Activated naive CD8-positive, alpha-beta T cell treated with anti-CD3 and anti-CD28 coated beads, Interleukin-2, amount 50 U/mL, for 16 hours (primary cell): ENCODE data around the gene HOXC10.

Source experiments
- DNase-seq: peaks from one replicate; pipeline ENCODE4 v3.0.0-alpha.2; 2020; ENCODE audit warnings: low read depth, low spot score

HOXC10 gene

DNA sequence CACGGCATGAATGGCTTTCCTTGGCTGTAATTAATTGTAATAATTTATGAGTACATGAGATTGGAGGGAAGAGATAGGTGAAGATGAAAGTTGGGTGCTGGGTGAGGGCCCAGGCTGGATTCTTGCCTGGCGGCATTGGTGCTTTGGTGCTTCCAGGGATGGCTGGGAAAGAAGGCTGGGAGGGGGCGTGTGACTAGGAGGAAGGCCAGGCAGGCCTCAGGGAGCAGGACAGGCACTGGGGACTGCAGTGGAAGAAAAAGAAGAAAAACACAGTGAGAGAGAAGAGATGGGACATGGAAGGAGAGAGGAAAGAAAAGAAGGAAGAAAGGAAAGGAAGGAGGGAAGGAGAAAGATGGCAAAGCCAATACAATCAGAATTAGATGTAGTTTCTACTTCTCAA, 18.7 kb downstream of the HOXC10 start:
- DNase-seq: no peak

DNA sequence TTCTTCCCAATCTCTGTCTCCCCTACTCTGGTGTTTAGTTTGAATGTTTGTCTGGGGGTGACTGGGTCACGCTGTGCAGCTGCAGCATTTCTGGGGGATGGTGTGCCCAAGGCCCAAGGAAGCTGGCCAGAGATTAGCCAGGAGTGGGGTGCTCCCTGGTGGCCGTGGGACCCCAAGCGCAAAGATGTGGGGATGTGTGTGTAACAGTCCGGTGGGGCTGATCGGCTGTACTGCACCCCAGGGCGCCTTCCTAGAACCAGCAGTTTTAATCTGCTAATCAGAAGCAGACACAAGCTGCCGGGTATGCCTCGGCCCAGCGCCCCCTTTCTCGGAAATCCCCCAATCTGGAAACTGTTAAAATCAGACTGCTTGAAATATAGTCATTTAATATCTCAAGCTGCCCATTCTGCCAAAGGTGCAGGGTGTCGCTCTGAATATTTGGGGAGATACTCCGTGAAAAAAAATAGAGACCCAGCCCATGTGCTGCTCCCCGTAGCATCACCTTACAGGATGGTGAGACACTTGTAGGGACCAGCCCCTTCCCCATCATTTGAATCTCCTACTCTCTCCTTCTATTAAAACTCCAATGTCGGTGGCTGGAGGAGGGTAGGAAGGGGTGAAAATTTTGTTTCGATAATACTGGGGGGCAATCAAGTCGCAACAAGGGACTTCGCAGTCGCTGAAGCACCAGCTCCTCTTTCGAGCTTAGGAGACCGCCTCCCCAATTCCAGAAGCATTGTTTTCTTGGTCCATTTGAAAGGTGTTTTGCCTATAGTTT, 19.3 kb downstream of the HOXC10 start:
- DNase-seq: no peak

DNA sequence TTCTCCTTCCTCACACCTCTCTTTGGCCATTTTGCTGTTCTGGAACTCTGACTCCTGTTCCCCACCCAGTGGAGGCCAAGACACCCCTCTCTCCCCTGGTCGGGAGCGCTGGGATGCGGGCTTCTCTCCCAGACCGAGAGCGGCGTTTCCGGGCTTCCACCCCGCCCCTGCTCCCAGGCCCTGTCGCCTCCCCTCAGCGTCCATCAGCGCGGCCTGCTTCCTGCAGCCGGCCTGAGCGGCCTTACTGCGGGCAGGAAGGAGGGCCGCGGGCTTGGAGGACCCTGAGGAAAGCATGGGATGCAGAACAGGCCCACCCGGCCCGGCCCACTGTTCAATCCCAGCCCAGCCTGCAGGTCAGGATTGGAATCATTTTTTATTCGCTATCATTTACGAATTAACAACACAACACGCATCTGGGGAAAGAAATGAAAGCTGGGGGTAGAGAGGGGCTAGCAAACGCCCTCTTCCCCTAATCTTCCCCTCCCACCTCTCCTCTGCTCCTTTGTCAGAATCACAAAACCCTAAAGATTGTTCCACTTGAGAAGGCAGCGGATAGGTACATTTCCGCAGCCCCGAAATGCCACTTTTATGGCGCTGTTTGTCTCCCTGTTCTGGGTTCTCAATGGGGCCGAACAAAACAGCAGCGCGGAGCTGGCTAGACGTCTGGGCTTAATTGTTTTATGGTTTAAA, 20.0 kb downstream of the HOXC10 start:
- DNase-seq: no peak

DNA sequence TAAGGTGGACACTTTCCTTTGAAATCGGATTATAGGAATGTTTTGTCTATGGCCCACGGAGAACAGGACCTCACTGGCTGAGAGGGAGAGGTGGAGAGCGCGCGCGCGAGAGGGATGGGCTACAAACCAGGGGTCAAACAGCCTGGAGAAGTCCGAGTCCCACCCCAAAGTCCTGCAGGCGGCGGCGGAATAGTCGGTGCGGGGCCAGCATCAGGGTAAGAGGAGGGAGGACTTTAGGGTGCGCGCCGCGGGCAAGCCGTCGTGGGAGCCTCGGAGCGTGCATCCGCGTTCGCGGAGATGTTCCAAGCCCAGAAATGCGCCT, 20.5 kb downstream of the HOXC10 start:
- no peak for DNase-seq

DNA sequence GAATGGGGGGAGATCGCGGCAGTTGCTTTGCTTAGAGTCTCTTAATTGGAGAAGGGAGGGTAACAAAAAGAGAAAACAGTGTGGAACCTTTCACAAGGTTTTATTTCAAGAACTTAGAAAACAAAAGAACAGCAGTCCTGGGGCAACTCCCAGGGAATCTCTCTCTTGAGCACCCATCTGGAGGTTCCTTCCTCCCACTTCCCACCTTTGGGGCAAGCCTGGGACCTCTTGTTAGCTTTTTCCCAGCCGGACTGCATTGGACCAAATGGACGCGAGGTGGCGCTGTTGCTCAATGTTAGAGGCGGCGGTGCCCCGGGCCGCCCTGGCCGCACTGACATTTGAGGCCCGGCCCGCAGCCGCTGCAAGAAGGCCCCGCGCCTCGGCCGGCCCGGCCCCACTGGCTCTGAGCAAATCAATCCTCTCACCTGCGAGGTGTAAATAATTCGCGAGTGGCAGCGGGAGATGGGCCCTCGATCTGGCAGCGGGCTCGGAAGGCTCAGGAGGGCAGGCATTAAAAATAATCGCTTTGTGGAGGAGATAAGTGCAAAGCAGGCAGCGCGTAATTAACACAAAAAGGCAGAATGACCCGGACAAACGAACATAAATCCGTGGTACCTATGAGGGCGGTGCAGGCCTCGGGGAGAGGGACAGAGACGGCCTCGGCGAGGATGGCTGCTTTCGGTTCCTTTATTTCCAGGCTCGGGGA, 21.1 kb downstream of the HOXC10 start:
- peak; percentile 62 for DNase-seq

DNA sequence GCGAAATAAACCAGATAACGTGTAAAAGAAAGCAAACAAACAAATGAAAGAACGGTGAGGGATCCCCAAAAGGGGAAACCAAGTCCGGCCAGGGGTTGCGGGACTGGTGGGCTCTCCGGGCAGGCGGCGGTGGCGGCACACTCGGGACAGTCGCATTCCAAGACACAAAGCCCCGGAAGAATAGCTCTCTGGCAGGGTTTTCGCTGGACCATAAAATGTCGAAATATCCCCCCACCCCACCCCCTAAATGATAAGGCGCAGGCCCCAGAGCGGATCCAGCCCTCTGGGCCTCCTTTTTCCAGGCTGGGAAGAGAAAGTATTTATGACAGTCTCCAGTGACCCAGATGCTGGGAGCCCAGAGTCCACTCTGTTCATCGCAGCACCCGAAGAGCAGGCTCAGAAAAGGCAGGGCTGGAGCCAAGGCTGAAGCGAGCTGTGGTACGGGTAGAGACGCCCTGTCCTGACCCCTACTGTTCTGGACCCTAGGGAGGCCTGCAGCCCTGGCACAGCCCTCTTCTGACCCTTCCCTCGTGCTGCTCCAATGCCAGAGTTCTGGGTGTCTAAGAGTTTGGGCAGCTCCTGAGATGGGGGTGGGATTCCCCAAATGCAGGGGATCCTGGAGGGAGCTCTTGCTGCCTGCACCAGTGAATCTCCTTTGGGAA, 21.7 kb downstream of the HOXC10 start:
- no peak for DNase-seq

DNA sequence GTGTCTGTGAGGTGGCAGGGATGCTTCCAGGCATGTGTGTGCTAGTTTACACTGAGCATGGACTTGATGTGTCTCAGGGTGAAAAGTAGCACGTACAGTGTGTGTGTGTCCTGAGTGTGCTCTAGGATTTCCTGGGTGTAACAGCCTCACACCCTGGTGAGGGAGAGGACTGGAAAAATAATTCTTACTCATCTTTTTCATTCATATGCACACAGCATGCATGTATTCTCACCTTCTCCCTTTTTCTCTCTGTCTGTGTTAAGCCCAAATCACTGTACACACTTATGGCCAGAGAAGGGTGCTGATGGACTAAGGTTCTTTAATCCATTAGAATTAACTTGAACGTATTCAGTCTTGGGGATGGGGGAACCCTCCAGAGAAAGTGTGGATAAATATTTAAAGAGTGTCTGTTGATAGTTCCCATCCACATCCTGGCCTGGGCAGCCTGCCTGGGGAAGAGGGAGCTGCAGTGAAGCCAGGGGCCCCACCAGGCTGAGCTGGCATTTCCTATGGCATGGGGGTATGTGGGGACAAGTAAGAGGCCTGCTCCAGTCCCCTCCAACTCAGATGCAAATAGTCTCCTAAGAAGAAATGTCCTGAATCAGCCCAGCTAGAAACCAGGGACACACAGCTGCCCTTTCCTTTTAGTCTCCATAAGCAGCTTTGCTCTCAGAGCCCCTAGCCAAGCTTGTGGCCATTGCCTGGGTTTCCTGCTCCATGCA, 22.8 kb downstream of the HOXC10 start:
- DNase-seq: no peak

DNA sequence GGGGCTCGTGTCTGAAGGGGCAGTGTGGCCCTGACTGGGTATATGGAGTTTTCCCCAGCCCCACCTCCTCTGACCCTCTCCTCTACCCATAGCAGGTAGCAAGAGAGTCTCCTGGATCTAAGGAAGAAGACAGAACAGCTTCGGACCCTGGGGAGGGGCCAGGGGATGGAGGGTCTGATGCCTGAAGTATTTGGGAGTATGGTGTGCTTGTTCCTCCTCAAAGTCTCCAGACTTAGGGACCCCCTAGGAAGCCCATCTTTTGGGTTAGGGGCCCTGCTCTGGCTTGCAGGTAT, 23.3 kb downstream of the HOXC10 start:
- DNase-seq: no peak

DNA sequence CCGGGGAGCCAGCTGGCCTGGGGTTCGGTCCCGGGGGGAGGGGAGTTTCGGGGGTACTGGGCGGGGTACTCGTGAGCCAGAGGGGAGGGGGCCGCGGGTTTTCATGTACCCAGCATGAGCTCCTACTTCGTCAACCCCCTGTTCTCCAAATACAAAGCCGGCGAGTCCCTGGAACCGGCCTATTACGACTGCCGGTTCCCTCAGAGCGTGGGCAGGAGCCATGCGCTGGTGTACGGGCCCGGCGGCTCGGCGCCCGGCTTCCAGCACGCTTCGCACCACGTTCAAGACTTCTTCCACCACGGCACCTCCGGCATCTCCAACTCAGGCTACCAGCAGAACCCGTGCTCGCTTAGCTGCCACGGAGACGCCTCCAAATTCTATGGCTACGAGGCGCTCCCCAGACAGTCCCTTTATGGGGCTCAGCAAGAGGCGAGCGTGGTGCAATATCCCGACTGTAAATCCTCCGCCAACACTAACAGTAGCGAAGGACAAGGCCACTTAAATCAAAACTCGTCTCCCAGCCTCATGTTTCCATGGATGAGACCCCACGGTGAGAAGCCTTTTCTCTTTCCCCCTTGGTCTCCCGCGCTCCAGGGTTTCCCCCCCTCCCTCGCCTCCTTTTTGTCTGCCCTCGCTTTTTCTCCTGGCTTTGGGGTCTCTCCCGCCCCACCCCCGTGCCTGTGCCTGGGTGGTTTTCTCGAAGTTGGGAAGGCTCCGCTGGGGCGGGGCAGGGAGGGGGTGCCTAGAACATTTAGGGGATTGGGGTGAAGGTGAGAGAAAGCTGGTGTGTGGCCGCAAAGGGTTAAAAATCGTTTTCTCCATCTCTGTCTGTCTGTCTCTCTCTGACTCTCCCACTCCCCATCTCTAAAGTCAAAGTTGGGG, 24.5 kb downstream of the HOXC10 start:
- no peak for DNase-seq

DNA sequence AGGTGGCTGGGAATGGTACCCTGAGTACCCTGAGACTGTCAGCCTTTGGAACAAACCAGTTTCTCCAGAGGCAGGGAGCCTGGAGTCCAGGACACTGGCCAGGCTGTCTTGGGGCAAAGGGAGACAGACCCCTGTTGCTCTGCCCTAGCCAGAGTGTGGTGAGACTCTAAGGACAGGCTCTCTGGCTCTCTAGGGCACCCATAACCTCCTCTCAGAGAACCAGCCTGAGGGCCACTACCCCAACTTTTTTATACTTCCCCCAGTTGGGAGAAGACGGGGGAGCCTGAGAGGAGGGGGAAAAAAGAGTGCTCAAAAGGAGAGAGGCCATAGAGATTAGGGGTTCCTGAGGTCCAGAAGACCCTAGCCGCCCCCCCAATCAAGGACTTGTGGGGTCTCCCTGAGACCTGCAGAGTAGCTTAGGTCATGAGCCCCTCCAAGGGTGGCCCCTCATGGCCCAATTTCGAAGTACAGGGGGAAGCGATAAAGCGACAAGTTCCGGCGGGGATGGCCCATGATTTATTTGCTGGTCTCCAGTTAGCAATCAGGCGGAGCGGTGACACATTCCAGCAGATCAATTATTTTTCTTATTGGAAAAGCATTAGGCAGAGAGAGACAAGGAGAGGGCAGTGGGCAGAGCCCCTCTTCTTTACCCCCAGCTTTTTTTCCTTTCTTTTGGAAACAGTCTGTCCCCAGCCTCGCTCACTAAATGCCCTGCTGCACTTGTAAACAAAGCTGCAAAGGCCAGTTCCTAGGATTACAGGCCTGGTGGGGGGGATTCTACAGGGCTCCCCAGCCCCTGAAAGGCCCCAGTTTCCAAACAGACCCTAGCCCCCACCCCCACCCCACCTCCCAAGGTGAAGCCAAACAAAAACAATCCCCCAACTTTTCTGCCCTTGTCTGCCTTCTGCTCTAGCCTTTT, 25.4 kb downstream of the HOXC10 start:
- no peak for DNase-seq

DNA sequence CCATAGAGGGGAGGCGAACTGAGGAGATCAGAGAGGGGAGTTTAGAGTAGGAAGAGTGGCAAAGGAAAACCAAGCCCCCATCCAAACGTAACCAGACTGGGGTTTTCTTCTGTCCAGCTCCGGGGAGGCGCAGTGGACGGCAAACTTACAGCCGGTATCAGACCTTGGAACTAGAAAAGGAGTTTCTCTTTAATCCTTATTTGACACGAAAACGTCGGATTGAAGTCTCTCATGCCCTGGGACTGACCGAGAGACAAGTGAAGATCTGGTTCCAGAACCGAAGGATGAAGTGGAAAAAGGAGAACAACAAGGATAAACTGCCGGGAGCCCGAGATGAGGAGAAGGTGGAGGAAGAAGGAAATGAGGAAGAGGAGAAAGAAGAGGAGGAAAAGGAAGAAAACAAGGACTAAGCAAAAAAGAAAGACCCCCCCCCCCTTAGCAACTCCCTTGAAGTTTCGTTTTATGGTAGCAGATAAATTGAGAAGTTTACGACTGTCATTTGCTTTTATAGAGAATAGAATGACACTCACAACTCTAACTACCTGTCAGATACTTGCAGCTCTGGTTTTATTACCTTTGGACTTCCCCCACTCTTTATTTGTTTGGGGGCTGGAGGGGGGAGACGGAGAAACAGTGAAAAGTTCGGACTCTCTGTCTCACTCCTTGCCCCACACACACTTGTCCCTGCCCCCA, 26.2 kb downstream of the HOXC10 start:
- DNase-seq: no peak

DNA sequence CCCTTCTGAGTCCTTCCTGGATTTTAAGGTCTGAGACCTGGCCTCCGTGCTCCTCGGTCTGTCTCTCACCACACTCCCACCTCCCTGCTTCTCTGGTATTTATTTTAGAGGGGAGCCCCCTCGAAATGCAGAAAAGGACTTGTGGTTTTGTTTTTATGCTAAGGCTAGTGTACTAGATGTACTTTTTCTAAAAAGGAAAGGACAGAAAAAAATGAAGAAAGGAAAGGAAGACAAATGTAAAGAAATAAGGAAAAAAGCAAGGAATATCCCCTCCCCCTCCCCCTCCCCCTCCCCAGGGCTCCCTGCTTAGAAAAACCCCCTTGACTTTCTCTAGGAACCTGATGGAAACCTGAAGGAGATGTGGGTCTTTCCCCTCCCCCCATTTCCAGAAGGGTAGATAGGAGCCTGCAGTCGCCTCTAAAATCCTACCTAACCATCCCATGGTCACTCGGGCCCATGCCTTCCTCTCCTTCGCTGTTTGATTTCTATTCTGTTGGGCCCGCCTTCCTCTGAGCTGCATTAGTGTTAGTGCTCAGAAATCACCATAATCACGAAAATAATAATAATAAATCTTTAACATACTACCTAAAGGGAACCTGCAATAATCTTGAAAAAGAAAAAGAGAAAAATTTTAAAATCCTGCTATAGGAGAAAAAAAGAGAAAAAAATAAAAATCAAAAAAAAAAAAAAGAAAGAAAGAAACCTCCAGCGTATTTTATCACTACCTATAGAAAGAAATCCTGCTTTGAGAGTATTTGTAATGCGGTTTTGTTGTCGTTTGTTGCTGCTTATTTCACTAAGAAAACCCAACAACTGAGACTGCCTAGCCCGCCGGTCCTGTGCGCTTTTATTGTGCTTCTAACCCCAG, 27.0 kb downstream of the HOXC10 start:
- no peak for DNase-seq

DNA sequence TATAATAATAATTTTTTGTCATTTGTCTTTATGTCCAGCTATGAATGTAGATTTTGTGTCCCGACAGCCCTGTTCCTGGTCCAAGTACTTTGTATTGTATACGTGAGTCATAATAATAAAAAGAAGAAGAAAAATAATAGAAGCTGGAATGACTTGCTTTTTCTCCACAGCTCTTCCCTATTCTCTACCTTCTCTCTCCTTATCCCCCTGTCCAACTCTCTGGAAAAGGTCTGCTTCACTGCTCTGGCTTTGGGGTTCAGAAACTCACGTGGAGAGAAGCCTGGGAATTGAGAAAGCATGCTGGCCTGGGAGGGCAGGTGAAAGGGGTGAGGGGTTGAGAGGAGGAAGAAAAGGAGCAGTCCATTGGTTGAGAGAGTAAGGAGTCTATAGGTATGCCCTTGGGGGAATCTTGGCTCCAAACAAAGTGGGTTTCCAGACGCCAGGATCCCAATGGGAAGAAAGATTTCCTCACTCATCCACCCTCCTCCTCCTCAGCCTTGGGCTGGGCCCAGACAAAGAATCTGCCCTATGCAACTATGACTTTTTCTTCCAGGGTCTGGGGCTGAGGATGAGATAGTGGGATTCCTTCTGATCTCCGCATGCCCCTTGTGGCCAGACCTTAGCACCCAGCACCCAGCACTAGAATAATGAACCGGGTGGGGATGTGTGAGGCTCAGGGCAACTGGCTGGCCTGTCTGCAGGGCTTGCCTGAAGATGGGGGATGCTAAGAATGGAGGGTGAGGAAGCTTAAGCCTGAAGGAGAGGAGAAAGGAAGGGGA, 27.9 kb downstream of the HOXC10 start:
- DNase-seq: no peak

DNA sequence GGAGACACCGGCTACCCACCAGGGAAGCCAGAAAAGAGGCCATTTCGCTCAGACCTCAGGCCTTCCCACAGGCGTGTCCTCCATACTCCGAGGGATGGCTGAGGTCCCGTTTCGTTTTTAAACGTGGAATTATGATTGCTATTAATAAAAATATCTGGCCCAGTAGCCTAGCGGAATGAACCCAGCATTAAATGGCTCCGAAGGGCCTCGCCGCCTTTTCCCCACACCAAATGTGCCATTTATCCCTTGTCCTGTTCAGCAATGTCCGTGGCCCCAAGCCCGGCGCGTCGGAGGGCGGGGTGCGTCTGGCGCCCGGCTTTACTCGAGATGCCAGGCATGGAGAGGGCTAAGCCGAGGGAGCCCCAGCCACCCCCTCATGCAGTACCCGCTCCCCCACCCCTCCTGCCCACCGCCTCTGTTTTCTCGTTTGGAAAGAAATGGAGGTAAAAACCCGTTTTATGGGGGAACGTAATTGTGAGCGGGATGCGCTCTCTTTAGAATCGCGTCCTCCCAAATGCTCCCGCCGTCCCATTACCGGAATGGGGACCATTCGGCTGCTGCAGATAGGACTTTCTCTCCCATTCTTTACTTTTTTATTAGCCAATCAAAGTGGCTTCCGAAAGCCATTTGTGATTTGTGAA, 29.6 kb downstream of the HOXC10 start:
- no peak for DNase-seq

DNA sequence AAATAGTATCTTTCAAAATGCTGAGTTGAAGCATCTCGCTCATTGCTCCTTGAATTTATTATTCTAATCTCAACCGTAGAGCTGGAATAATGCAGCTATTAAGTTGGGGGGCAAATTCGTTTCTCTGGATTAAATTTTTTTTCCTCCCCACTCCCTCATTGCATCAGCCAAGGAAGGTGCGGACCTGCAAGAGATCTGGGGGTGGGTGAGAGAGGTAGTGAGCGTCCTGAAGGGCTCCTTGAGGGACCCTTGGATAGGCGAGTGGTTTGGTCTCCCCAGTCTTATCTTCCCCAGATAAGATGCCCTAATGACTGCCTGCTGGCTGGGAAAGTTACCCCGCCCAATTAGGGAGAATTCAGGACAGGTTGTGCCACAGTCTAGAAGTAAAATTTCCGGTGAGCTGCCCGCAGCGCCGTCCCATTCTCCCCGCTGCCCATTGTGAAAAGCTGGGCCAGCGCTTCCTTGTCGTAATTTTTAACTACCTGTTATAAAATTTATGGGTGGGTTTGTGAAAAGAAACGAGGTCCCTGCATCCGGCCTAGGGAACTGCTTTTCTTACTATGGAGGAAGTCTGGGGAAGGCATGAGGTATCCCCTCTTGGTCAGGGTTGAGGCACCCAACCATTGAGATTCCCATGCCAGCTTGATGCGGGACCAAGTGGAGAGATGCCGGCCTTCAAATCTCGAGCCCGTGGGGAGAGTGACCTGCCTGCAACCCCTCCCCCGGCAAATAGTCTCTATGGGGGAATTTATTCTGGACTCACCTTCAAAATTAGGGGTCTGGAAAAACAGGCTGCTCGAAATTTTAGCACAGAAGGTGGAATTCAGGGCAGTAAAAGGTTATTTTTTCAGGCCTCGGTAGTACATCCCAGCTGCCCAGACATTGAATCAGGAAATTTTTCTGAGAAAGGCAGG, 30.3 kb downstream of the HOXC10 start:
- no peak for DNase-seq

DNA sequence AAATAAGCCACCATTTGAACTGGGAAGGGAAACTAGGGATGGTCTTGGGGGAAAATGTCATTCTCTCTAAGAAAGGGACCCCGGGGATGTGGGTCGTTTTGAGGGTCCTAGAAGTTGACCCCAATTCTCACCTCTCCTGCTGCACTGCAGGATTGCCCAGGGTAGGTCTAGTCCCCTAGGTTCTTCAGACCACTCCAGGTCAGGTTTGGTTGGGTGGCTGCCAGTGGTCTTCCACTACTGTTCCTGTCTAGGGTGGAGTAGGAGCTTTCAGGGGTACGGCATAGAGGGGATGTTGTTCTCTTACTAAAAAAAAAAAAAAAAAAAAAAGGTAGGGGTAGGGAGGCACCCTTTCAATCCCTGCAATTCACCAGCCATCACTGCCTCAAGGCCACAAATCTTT, 31.1 kb downstream of the HOXC10 start:
- DNase-seq: no peak
